Prostate gland (tissue), 2 donors: Measurements from ENCODE around the gene ZBTB7B. TPM values are rescaled to one million over a fixed set of nuclear protein-coding genes. Genes with fewer than 3 reads are reported as not detected.
A peak's percentile ranks its signal among the peaks of the same experiment; 100 is the strongest.

ENCODE experiments used
- DNase-seq: peaks from one replicate; pipeline ENCODE4 v3.0.0-alpha.2; 2019; ENCODE audit warnings: low spot score
- H3K27ac ChIP-seq, 2 donors: fragments of 200-600 bp; sonication (generic); 2 replicates each; pipeline ENCODE4 v1.5.1; 2017 to 2019
- H3K27me3 ChIP-seq: fragments of 200-600 bp; sonication (generic); replicated peaks from 2 replicates; pipeline ENCODE4 v1.5.1; 2019; ENCODE audit not compliant: insufficient read depth
- H3K36me3 ChIP-seq, 2 donors: fragments of 200-600 bp; sonication (generic); 1 replicate in 1 of 2; 2 replicates in 1 of 2; pipeline versions ENCODE4 v1.5.1 to v1.8.1; 2017 to 2019
- H3K4me1 ChIP-seq: fragments of 200-600 bp; sonication (generic); replicated peaks from 2 replicates; pipeline ENCODE4 v1.5.1; 2019
- H3K4me3 ChIP-seq, 2 donors: fragments of 200-600 bp; sonication (generic); 2 replicates each; pipeline ENCODE4 v1.5.1; 2017 to 2019
- H3K9me3 ChIP-seq: fragments of 200-600 bp; sonication (generic); 2 replicates; pipeline ENCODE4 v1.5.1; 2017
- CTCF ChIP-seq, 4 experiments: fragments of 200-600 bp in 2 of 4; fragments of 450-650 bp in 2 of 4; sonication (generic) in 2 of 4; IDR thresholded peaks; 1 replicate in 3 of 4; 2 replicates in 1 of 4; pipeline ENCODE4 v1.5.1; 2016 to 2019; ENCODE audit warnings: antibody characterized with exemption in 4 of 4, mild to moderate bottlenecking in 2 of 4, moderate library complexity in 2 of 4
- POLR2A ChIP-seq: fragments of 450-650 bp; IDR thresholded peaks from one replicate; pipeline ENCODE4 v1.6.1; 2016; ENCODE audit warnings: antibody characterized with exemption, mild to moderate bottlenecking
- POLR2AphosphoS5 ChIP-seq: sonication (generic); formaldehyde crosslinking; IDR thresholded peaks from one replicate; pipeline ENCODE4 v1.6.1; 2017; ENCODE audit warnings: antibody characterized with exemption
- WGBS: methylation state at CpG from one replicate; pipeline ENCODE4 v1.1.5; 2018; 5-methylcytosine and 5-hydroxymethylcytosine counted together
- intact Hi-C: fragments of 100-400 bp; cut with DNase I; formaldehyde crosslinking; loops from one replicate; pipeline ENCODE4 v1.14.2; 2022
- total RNA-seq, 2 donors: library from RNA; depleted of rRNA; stranded (reverse); fragments of >200 nt; gene quantifications; one replicate each; pipeline ENCODE4 v1.1.0, GENCODE V29; 2016

Gene ZBTB7B
- total RNA-seq, 2 donors from 2014 or later = 60.0 to 103 TPM

- TF ChIP-seq CTCF (IDR thresholded peaks at IDR 0.05) = no peak
- no peak for TF ChIP-seq POLR2A
- no peak for TF ChIP-seq POLR2AphosphoS5
- 78% methylated on average over 3 of the region's 3 CpGs for WGBS
- Histone ChIP-seq H3K4me3 (no peak overlapping the region), H3K27me3 (no peaks in the 10 kb centered on the region), H3K9me3 (no peaks in the 10 kb centered on the region), H3K4me1 (peaks cover 42% of the 10 kb centered on the region), H3K27ac (peak overlapping the region; percentile 30 to 100), H3K36me3 (peaks cover 7 to 14% of the 10 kb centered on the region in 2 donors)
- intact Hi-C loops = no loop called here
- no peak for DNase-seq
Observed at GRCh38 chr1:155012776-155013602, 10.4 kb downstream of the ZBTB7B start.

GRCh38 chr1:155013632-155014031 lies 11.0 kb downstream of the ZBTB7B start:
- no peaks in the 10 kb centered on the region for H3K27me3 ChIP-seq
- peaks cover 7 to 14% of the 10 kb centered on the region in 2 donors for H3K36me3 ChIP-seq

GRCh38 chr1:155014709-155015508 lies 12.3 kb downstream of the ZBTB7B start:
- whole genome bisulfite sequencing = 91% methylated on average over 31 of the region's 31 CpGs
- Histone ChIP-seq H3K27ac (no peak overlapping the region), H3K4me1 (peaks cover 37% of the 10 kb centered on the region), H3K27me3 (no peaks in the 10 kb centered on the region), H3K9me3 (no peaks in the 10 kb centered on the region), H3K36me3 (peaks cover 7 to 14% of the 10 kb centered on the region in 2 donors), H3K4me3 (no peak overlapping the region)
- DNase-seq = no peak
- intact Hi-C loops = no loop called here
- TF ChIP-seq CTCF (IDR thresholded peaks at IDR 0.05) = no peak
- TF ChIP-seq POLR2AphosphoS5 = no peak
- TF ChIP-seq POLR2A = no peak

More at GRCh38 chr1:155013632-155014031, 11.0 kb downstream of the ZBTB7B start:
- no peak for DNase-seq
- H3K27ac ChIP-seq = peak overlapping the region; percentile 30 to 100
- 32% methylated on average over 7 of the region's 8 CpGs for WGBS
- intact Hi-C loops = no loop called here
- no peak for TF ChIP-seq POLR2A
- TF ChIP-seq CTCF (IDR thresholded peaks at IDR 0.05) = no peak
- no peak for TF ChIP-seq POLR2AphosphoS5
- peaks cover 44% of the 10 kb centered on the region for H3K4me1 ChIP-seq
- no peak overlapping the region for H3K4me3 ChIP-seq
- no peaks in the 10 kb centered on the region for H3K9me3 ChIP-seq

GRCh38 chr1:155015527-155016230 lies 13.1 kb downstream of the ZBTB7B start:
- Histone ChIP-seq H3K36me3 (peaks cover 7 to 14% of the 10 kb centered on the region in 2 donors), H3K27ac (peak overlapping the region in 1 of 2 donors; percentile 80), H3K27me3 (no peaks in the 10 kb centered on the region), H3K4me3 (no peak overlapping the region), H3K4me1 (peaks cover 29% of the 10 kb centered on the region), H3K9me3 (no peaks in the 10 kb centered on the region)
- no peak for DNase-seq
- TF ChIP-seq POLR2AphosphoS5 = no peak
- no peak for TF ChIP-seq POLR2A
- TF ChIP-seq CTCF (IDR thresholded peaks at IDR 0.05) = no peak
- 77% methylated on average over 16 of the region's 16 CpGs for WGBS
- intact Hi-C loops = no loop called here
